Thyroid gland (tissue), 4 donors: Measurements from ENCODE around the gene SAA4.

Experiments used
- POLR2A ChIP-seq, 2 donors: fragments of 450-650 bp; IDR thresholded peaks; one replicate each; pipeline ENCODE4 v1.6.1; 2017; ENCODE audit warnings: antibody characterized with exemption in 2 of 2, mild to moderate bottlenecking in 2 of 2, moderate library complexity in 1 of 2
- TF ChIP-seq, protein P1 (sequence below), 6 experiments: fragments of 200-600 bp in 3 of 6; fragments of 450-650 bp in 3 of 6; sonication (generic) in 3 of 6; IDR thresholded peaks; one replicate each; pipeline ENCODE4 v1.5.1; 2016 to 2019; ENCODE audit warnings: antibody characterized with exemption in 6 of 6, mild to moderate bottlenecking in 2 of 6, inconsistent platforms in 1 of 6, moderate library complexity in 1 of 6

DNA sequence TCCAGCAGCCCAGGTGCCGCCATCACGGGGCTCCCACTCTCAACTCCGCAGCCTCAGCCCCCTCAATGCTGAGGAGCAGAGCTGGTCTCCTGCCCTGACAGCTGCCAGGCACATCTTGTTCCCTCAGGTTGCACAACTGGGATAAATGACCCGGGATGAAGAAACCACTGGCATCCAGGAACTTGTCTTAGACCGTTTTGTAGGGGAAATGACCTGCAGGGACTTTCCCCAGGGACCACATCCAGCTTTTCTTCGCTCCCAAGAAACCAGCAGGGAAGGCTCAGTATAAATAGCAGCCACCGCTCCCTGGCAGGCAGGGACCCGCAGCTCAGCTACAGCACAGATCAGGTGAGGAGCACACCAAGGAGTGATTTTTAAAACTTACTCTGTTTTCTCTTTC lies 29.3 kb upstream of the SAA4 start, which contains the start of gene SAA1:
- TF ChIP-seq, protein P1, sequence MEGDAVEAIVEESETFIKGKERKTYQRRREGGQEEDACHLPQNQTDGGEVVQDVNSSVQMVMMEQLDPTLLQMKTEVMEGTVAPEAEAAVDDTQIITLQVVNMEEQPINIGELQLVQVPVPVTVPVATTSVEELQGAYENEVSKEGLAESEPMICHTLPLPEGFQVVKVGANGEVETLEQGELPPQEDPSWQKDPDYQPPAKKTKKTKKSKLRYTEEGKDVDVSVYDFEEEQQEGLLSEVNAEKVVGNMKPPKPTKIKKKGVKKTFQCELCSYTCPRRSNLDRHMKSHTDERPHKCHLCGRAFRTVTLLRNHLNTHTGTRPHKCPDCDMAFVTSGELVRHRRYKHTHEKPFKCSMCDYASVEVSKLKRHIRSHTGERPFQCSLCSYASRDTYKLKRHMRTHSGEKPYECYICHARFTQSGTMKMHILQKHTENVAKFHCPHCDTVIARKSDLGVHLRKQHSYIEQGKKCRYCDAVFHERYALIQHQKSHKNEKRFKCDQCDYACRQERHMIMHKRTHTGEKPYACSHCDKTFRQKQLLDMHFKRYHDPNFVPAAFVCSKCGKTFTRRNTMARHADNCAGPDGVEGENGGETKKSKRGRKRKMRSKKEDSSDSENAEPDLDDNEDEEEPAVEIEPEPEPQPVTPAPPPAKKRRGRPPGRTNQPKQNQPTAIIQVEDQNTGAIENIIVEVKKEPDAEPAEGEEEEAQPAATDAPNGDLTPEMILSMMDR (IDR thresholded peaks at IDR 0.05) = no peak
- TF ChIP-seq POLR2A (IDR thresholded peaks at IDR 0.05) = no peak
